GM12878 (cell line): Measurements from ENCODE around the gene GOLGA6L9. TPM values are rescaled to one million over a fixed set of nuclear protein-coding genes. Genes with fewer than 3 reads are reported as not detected.
"Not testable (repeated sequence)": the region's sequence is repeated elsewhere in the genome, so short reads cannot be mapped to it uniquely, and the experiment has no call there.

Source experiments
- ATAC-seq: fragments of 200-7000 bp; cut with Tn5 transposase; 3 replicates; pipeline ENCODE4 v1.9.1; 2020; ENCODE audit warnings: mild to moderate bottlenecking, moderate library complexity
- BruUV-seq: library from RNA; stranded (reverse); fragments of 400-500 nt; replicated peaks from 2 replicates; lab custom pipeline; 2021; lab: Mats Ljungman, UMichigan
- CTCF ChIA-PET: fragments of 300-600 bp; sonication (Branson Sonifier 250); formaldehyde crosslinking; extraction: SDS; loops from one replicate; lab custom pipeline; 2021; ENCODE audit warnings: inconsistent platforms; lab: Yijun Ruan, JAX
- POLR2A ChIA-PET: fragments of 350-600 bp; formaldehyde crosslinking; extraction: SDS; loops from one replicate; lab custom pipeline; 2021; ENCODE audit warnings: inconsistent platforms; lab: Charles Lee
- RAD21 ChIA-PET: fragments of 300-600 bp; sonication (Branson Sonifier 250); formaldehyde crosslinking; loops from one replicate; lab custom pipeline; 2023; ENCODE audit warnings: antibody characterized with exemption; ENCODE audit not compliant: unreplicated experiment; lab: Charles Lee
- SMC1A ChIA-PET: fragments of 300-600 bp; sonication (Branson Sonifier 250); formaldehyde crosslinking; loops from one replicate; lab custom pipeline; 2023; ENCODE audit not compliant: unreplicated experiment, uncharacterized antibody; lab: Charles Lee
- DNase-seq: peaks from one replicate; pipeline ENCODE4 v3.0.0-alpha.2; 2011; ENCODE audit warnings: low read depth, low spot score
- FAIRE-seq: peaks from 3 replicates; lab custom pipeline; 2011; peaks lifted over from hg19 to GRCh38; lab: Jason Lieb, UNC
- H2AFZ ChIP-seq: 2 replicates; pipeline ENCODE4 v1.6.0; 2011; ENCODE audit warnings: low read depth, low read length, control low read depth; ENCODE audit not compliant: control insufficient read depth
- H3K27ac ChIP-seq: 2 replicates; pipeline ENCODE4 v1.5.1; 2011; ENCODE audit warnings: control low read depth; ENCODE audit not compliant: control insufficient read depth, insufficient read depth
- H3K27me3 ChIP-seq, 2 experiments: replicated peaks in 1 of 2; 2 replicates each; pipeline versions ENCODE4 v1.6.0 to v1.6.1; 2011; ENCODE audit warnings: low read length in 1 of 2; ENCODE audit not compliant: control insufficient read depth in 2 of 2, insufficient read depth in 2 of 2
- H3K36me3 ChIP-seq, 2 experiments: 2 replicates each; pipeline ENCODE4 v1.5.1; 2011; ENCODE audit warnings: low read length in 1 of 2; ENCODE audit not compliant: control insufficient read depth in 2 of 2, insufficient read depth in 2 of 2
- H3K4me1 ChIP-seq: 2 replicates; pipeline ENCODE4 v1.6.1; 2011; ENCODE audit warnings: mild to moderate bottlenecking, low read length, moderate library complexity, mixed read lengths; ENCODE audit not compliant: control insufficient read depth, insufficient read depth
- H3K4me2 ChIP-seq: 2 replicates; pipeline ENCODE4 v1.6.0; 2011; ENCODE audit warnings: control low read depth; ENCODE audit not compliant: control insufficient read depth, insufficient read depth
- H3K4me3 ChIP-seq: fragments of 200-600 bp; sonication (generic); 2 replicates; pipeline ENCODE4 v1.5.1; 2016
- H3K79me2 ChIP-seq: 2 replicates; pipeline ENCODE4 v1.6.0; 2011; ENCODE audit warnings: low read length; ENCODE audit not compliant: control insufficient read depth, insufficient read depth
- H3K9ac ChIP-seq: 2 replicates; pipeline ENCODE4 v1.8.0; 2011; ENCODE audit warnings: low read length, control low read depth, mixed read lengths; ENCODE audit not compliant: control insufficient read depth, insufficient read depth
- H3K9me3 ChIP-seq: replicated peaks from 3 replicates; pipeline ENCODE4 v1.5.1; 2011; ENCODE audit warnings: mild to moderate bottlenecking, low read length; ENCODE audit not compliant: control insufficient read depth, insufficient read depth
- H4K20me1 ChIP-seq: 2 replicates; pipeline ENCODE4 v1.6.0; 2011; ENCODE audit not compliant: control insufficient read depth, insufficient read depth
- WGBS: methylation state at CpG from one replicate; pipeline ENCODE4 v1.1.6; 2016; ENCODE audit warnings: low lambda C conversion rate; ENCODE audit not compliant: insufficient replicate concordance, insufficient coverage; ENCODE audit errors: missing lambda C conversion rate; 5-methylcytosine and 5-hydroxymethylcytosine counted together
- in situ Hi-C: fragments of 300-500 bp; cut with MboI; formaldehyde crosslinking; loops from 9 replicates; pipeline ENCODE4 v1.14.3; 2018; ENCODE audit warnings: mixed read lengths
- intact Hi-C: fragments of 100-400 bp; cut with micrococcal nuclease; formaldehyde crosslinking; loops from one replicate; pipeline ENCODE4 v1.14.2; 2022; ENCODE audit not compliant: unreplicated experiment
- polyA plus RNA-seq, 11 experiments: library from polyadenylated mRNA; depleted of rRNA in 4 of 11; unstranded in 6 of 11; stranded (reverse) in 5 of 11; fragments of >200 nt; fragmentation: Nextera tagmentation in 4 of 11; fragmentation: Illumina TruSeq in 1 of 11; extraction: Ambion mirVana in 4 of 11; extraction: Trizol in 1 of 11; gene quantifications; 1 replicate in 1 of 11; 2 replicates in 10 of 11; pipeline versions ENCODE4 v1.2.1 to v1.2.3, GENCODE V29; 2011 to 2016; ENCODE audit warnings: inconsistent platforms in 2 of 11, missing spikeins in 2 of 11, low read depth in 1 of 11
- total RNA-seq, 4 experiments: library from RNA; depleted of rRNA in 3 of 4; stranded (reverse); fragments of >200 nt in 3 of 4; fragmentation: Illumina TruSeq in 1 of 4; extraction: Trizol in 1 of 4; gene quantifications; 2 replicates each; pipeline versions ENCODE4 v1.2.1 to v1.2.3, GENCODE V29; 2013 to 2021

Gene GOLGA6L9
- total and polyA plus RNA-seq, 10 of the 15 experiments (the other 5 are each of a cell fraction or from before 2014, with no cell fraction given): 0.35 to 4.6 (median 1.4) TPM

DNA sequence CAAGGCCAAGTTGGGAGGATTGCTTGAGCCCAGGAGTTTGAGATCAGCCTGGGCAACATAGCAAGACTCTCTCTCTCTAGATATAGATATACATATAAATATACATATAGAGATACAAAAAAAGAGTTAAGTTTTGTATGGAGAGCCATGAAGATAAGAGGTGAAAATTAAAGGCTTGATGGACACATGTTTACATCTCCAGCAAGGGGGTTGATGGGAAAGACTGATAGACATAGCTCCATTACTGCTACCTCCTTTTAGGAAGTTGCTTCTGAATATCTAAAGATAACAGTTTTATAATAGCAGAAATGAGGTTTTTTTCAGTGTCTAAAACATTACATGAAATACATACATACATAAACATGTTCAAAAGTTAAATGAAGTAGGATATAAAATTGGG is 42.4 kb upstream of the GOLGA6L9 start:
- SMC1A ChIA-PET, H2AFZ ChIP-seq, H3K27me3 ChIP-seq, H4K20me1 ChIP-seq, ATAC-seq, in situ Hi-C loops, H3K4me3 ChIP-seq, H3K79me2 ChIP-seq, H3K9me3 ChIP-seq, POLR2A ChIA-PET, RAD21 ChIA-PET, DNase-seq, H3K27ac ChIP-seq, H3K4me1 ChIP-seq, FAIRE-seq, intact Hi-C loops, H3K9ac ChIP-seq, H3K36me3 ChIP-seq, CTCF ChIA-PET, H3K4me2 ChIP-seq, BruUV-seq: not testable (repeated sequence)

DNA sequence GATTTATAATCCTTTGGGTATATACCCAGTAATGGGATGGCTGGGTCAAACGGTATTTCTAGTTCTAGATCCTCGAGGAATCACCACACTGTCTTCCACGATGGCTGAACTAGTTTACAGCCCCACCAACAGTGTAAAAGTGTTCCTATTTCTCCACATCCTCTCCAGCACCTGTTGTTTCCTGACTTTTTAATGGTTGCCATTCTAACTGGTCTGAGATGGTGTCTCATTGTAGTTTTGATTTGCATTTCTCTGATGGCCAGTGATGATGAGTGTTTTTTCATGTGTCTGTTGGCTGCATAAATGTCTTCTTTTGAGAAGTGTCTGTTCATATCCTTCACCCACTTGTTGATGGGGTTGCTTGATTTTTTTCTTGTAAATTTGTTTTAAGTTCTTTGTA is 39.5 kb upstream of the GOLGA6L9 start:
- FAIRE-seq, intact Hi-C loops, BruUV-seq, H3K4me1 ChIP-seq, H2AFZ ChIP-seq, SMC1A ChIA-PET, CTCF ChIA-PET, in situ Hi-C loops, POLR2A ChIA-PET, H3K79me2 ChIP-seq, H3K9ac ChIP-seq, ATAC-seq, H3K4me2 ChIP-seq, H3K36me3 ChIP-seq, H3K27me3 ChIP-seq, RAD21 ChIA-PET, H3K27ac ChIP-seq, DNase-seq, H3K4me3 ChIP-seq, H3K9me3 ChIP-seq, H4K20me1 ChIP-seq: not testable (repeated sequence)
- WGBS: 47% methylated on average over 3 of the region's 3 CpGs

DNA sequence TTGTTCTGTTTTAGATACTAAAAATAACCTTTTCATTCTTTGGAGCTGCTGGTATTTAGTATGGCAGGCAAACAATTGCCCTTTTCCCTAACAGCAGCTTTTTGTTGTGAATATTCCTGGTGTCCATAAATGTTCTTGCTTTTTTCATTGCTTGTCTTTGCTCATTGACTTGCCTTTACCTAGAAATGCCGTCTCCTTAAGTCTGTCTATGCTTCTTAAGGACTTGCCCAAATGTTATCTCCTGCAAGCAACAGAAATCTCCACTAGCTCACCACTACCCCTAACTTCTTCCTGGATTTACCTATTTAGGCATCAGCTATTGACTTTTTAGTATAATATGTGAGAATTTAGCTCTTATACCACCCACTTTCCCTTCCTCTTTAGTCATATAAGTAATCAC is 37.5 kb upstream of the GOLGA6L9 start:
- H3K79me2 ChIP-seq, CTCF ChIA-PET, H3K9ac ChIP-seq, H4K20me1 ChIP-seq, H3K9me3 ChIP-seq, intact Hi-C loops, BruUV-seq, H2AFZ ChIP-seq, H3K27me3 ChIP-seq, FAIRE-seq, H3K36me3 ChIP-seq, H3K4me2 ChIP-seq, H3K4me3 ChIP-seq, RAD21 ChIA-PET, POLR2A ChIA-PET, ATAC-seq, H3K4me1 ChIP-seq, DNase-seq, in situ Hi-C loops, H3K27ac ChIP-seq: not testable (repeated sequence)
- 100% methylated on average over 1 of the region's 1 CpG for WGBS
- SMC1A ChIA-PET: interaction anchor here (0.6 to 1.2 kb wide), 2 partner anchors 15 to 1501 kb away, joined by 3 to 4 read pairs; no protein-coding TSS in a partner anchor
